Measurements from ENCODE around the gene ATRIP. TPM values are rescaled to one million over a fixed set of nuclear protein-coding genes. Genes with fewer than 3 reads are reported as not detected.

ATRIP gene
- total and polyA plus RNA-seq, 2 of the 8 experiments (the other 6 are each of a cell fraction or from before 2014, with no cell fraction given) = 18.5 to 20.2 TPM

DNA sequence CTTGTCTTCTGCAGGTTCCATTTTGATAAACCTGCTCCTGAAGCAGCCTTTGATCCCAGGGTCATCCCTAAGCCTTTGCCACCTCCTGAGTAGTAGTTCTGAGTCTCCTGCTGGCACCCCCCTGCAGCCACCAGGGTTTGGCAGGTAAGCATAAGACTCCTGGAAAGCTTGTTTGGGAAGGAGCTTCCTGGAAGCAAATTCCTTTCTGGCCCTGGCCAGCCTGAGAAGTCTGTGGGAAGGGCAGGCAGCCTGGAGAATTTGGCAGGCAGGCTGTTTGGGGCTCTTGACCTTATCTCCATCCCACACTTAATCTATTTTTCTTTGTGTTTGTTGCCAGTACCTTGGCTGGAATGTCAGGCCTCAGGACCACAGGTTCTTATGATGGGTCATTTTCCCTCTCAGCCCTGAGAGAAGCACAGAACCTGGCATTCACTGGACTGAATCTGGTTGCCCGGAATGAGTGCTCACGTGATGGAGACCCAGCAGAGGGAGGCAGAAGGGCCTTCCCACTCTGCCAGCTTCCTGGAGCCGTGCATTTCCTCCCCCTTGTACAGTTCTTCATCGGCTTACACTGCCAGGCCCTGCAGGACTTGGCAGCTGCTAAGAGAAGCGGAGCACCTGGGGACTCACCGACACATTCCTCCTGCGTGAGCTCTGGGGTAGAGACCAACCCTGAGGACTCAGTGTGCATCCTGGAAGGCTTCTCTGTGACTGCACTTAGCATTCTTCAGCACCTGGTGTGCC lies 13.4 kb downstream of the ATRIP start (continued):
- TF ChIP-seq SAP30 (IDR thresholded peaks at IDR 0.05; ENCODE audit: insufficient read depth, insufficient replicate concordance, low read length) (no peak), SRF (IDR thresholded peaks at IDR 0.05; ENCODE audit: low read depth, low read length) (no peak), TAF1 (IDR thresholded peaks at IDR 0.05; ENCODE audit: low read depth, low read length) (no peak), CHD2 (IDR thresholded peaks at IDR 0.05; ENCODE audit: low read length) (no peak), TBP (IDR thresholded peaks at IDR 0.05; ENCODE audit: low read depth, low read length) (no peak), RAD21 (IDR thresholded peaks at IDR 0.05 in 1 of 2, conservative IDR thresholded peaks at IDR 0.05 in 1 of 2; ENCODE audit: low read depth in 2 of 2, low read length in 2 of 2) (no peak), EGR1 (IDR thresholded peaks at IDR 0.05; ENCODE audit: borderline replicate concordance, low read depth, low read length) (no peak)

Measured in H1 (cell line).